GM21367 (cell line): ENCODE results near the gene APBB2.

Source experiments
- ATAC-seq: cut with Tn5 transposase; IDR thresholded peaks from one replicate; pipeline ENCODE4 v1.9.1; 2021; ENCODE audit not compliant: unreplicated experiment

APBB2 gene

DNA sequence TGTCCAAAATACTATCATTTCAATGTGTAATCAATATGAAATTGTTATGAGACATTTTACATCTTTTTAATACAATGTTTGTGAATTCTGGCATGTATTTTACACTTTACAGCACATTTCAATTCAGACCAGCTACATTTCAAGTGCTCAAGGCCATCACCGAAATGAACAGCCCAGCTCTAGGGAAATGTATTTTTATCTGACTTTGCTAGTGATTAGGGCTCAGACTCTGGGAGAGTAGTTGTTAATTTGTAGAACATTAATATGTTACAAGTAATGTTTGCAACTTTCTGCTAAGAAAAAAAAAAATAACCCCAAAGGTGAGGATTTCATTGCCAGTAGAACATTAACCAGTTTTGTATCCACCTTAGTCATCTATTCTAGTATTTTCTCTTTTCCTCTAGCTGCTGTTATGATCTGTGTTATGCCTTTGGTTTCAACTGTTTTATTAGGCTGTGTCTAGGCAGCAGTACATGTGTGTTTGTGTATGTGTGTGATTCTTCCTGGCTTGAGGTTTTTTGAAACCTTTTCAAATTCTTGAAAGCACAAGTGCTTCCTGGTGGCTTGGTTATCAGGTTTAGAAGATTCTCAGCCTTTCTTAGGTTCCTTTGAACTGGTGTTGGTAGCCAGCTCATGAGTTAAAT is 338.7 kb downstream of the APBB2 start:
- ATAC-seq = no peak

DNA sequence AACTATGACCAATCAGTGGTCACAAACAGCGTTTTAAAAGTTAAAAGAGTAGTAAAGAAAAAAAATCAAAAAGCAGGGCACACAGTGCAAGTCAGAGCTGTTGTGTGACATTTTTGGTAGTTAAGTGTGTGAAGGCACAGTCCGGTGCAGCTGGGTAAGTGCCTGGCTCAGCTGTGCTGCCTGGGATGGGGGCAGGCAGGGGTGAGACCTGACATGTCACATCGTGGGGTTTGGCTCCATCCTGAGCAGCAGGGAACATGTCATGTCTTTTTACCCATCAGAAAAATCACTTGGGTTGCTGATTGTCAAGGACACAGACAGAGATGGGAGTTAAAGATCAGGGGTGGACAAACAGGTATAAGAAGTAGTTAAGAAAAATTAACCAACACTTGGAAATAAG is 339.4 kb downstream of the APBB2 start:
- no peak for ATAC-seq

DNA sequence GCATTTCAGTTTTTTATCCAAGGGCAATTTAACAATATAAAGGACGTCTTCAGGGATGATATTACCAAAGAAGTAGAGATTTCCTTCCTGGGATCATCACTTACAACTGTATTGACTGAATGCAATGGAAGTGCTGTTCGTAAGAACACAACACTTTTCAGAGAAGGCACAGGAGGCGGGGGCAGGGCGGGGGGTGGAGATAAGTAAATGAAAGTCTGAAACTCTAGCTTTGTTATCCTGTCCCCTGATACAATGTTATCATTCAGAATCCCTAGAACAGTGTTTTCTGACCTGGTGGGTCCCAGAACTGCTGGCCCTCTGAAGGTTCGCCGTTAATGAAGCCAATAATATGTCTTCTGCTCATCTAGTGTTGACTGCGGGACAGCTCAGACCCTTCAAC is 340.0 kb downstream of the APBB2 start:
- no peak for ATAC-seq

DNA sequence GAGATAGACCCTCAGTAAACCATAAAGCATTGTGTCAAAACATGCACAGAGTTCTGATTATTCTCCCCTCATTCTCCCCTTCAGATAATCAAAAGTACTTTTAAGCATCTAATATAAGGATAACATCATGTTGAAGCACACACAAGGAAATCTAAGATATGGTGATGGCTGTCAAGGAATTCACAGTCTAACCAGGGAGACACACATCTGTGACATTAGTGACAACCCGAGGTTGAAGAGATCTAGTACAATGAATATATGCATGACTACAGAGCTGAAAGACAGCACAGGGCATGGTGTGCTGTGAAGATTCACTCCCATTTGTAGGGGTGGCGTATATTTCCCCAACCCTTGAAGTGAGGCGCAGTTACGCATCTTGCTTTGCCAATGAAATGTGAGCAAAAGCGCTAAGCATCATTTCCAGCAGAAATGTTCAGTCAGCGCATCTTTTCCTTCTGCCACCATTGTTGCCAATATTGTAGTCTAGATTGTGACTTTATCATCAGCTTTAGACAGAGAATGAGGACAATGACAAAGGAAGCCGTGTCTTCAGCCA is 342.6 kb downstream of the APBB2 start:
- ATAC-seq = no peak

DNA sequence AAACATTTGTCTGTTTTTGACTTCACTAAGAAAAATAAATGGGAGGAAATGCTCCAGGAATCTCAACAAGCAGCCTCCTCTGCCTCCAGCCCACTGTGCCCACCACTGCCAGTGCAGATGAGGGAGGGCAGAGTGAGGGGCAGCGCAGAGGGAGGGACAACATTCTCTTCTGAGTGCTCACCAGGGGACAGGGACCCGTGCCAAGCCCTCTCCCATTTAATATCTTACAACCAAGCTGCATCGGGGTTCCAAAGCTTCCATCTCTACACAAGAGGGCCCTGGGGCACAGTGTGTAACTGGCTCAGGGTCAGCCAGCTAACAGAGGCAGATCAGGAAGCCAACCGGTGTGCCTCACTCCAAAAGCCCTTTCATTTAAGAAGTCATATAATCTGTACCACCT is 344.2 kb downstream of the APBB2 start:
- ATAC-seq = no peak

DNA sequence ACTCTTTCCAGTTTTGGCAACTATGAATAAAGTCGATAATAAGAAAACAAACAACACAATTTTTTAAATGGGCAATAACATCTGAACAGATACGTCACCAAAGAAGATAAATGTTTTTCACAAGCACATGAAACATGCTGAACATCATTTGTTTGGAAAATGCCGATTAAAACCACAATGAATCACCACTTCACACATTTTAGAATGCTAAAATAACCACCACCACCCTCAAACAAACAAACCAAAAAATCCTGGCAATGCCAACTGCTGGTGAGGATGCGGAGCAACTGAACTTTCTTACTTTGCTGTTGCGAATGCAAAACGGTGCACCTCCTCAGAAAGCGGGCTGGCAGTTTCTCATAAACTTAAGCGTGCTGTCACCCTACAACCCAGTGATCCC is 348.6 kb downstream of the APBB2 start:
- no peak for ATAC-seq

DNA sequence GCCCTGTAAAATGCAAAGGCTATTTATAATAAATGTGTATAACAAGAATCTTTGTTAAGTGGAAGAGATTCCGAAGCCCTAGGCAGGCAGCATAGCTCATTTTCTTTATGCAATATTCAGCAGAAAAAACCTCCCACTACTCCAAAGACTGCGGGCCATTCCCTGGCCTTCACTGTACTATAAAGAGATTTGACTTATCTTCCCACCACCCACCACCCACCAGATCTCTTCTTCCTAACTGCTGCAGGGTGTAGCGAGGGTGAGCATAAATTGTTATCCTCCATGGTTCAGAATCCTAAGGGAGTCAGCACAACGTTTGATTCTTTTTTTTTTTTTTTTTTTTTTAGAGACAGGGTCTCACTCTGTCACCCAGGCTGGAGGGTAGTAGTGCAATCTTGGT is 349.8 kb downstream of the APBB2 start:
- no peak for ATAC-seq

DNA sequence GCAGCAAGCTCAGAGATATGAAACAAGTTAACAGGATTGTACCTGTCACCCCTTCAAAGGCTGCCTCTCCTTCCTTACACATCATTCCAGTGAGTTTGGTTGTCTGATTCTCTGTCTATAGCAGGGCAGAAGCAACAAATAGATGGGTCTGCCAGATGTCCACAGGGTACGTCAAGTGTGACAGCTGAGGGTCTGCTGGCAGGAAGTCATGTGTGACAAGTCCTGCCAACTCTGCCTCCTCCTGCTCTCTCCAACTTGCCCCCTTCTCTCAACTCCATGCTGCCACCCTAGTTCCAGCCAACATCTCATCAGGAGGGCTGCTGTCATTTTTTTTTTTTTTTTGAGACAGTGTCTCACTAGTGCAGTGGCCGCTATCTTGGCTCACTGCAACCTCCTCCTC is 355.4 kb downstream of the APBB2 start:
- ATAC-seq = no peak

DNA sequence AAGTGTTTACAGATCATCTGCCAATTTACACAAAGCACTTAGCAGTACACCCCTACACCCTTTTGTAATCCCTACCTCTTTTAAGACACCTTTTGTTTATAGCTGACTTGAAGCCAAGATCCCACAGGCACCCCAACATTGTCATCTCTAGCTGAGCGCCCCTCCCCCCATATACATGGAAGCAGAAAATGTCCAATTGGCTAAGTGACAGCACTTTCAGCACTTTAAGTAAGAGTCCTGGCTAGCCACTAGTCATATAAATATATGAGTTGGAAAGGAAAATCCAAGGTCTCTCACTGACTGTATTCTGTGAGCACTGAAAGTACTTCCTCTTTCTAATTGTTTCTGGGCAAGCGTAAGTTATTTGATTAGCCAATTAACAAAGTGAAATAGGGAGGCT is 356.4 kb downstream of the APBB2 start:
- no peak for ATAC-seq

DNA sequence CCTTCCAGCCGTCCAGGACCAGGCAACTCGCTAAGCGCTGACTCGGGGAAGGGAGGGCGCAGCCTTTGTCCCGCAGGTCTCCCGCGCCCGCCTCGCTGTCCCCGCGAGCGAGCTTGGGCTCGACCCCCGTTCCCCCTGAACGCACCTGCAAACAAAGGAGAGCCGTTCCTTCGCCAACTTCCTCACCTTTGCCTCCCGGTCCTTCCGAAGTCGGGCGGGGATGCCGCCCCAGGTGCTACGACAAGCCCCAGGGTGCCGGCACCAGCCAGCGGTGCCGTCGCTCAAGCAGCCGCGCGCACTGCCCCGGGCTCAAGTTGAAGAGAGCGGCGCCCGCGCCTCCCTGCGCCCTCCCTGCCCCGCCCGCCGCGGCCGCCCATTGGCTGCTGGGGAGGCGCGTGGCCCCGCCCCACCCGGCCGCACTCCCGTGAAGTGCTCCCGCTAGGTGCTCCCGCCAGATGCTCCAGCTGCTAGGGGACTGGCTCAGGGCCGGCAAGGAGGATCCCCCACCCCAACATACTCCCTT is 357.4 kb downstream of the APBB2 start:
- ATAC-seq = peak; percentile 84

DNA sequence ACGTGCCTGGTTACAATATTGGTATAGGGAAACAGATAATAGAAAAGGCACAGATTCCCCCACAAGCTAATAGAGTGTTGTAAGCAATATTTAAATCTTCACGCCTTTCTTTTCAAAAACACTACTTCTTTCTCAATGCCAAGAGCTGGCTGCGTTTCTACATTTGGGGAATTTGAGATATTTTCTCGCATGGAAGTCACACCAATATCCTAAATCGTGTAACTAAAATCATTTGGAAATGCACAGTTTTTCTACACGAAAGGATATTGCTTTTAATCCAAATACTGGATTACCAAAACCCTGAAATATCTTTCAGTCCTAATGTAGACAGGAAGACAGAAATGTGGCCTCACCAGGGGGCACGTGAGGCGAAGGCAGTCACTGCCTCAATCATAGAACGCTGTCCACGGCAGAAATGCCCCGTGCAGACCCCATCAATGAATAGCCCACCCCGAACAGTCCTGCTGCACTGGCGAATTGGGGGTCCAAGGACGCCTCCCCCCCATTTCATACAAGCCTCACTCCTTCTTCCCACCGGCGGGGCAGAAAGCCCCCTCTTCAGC is 358.0 kb downstream of the APBB2 start:
- no peak for ATAC-seq

DNA sequence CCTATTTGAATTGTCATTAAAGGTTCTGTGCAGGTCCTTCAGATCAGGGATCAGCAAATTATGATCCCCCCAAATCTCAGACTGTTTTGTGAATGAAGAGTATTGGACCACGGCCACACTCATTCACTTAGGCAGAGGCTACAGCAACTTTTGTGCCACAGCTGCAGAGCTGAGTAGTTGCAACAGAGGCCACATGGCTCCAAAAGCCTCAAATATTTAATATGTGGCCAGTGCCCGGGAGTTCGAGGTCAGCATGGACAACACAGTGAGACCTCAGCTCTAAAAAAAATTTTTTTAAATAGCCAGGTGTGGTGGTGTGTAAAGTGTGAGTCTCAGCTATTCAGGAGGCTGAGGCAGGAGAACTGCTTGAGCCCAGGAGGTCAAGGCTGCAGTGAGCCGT is 363.8 kb downstream of the APBB2 start:
- no peak for ATAC-seq

DNA sequence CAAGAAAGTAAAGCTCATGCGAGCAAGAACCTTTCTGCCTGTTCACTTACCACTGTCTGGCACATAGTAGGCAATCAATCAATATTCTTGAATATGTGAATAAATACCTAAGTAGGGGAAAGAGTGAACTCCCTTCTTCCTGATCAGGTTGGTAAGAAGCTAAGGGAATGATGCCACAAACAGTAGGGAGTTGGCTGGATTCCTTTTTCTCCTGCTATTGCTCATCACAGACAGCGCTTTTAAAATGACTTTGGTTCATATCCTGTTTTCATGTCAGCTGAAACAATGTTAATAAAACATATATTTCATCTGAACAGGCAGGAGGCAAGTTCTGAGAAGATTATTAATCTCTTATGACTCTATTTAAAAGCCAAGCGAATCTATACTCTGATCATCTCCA is 365.4 kb downstream of the APBB2 start:
- no peak for ATAC-seq

DNA sequence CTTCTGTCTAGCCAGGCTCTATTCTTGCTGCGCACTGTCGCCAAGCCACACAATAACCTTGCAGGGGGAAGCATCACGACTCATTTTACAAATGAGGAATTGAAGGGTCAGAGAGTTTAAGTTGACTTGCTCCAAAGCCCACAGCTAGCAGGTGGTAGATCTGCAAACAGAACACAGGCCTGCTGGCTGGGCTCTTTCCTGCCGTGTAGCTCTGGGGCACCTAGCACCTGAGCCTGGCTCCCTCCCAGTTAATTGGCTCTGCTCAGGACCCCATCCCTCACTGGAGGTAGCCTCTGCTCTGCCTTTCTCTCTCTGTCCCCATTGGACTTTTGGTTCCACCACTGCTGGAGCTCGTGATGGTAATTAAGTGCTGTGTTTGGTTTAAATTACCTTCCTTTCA is 366.1 kb downstream of the APBB2 start:
- no peak for ATAC-seq

DNA sequence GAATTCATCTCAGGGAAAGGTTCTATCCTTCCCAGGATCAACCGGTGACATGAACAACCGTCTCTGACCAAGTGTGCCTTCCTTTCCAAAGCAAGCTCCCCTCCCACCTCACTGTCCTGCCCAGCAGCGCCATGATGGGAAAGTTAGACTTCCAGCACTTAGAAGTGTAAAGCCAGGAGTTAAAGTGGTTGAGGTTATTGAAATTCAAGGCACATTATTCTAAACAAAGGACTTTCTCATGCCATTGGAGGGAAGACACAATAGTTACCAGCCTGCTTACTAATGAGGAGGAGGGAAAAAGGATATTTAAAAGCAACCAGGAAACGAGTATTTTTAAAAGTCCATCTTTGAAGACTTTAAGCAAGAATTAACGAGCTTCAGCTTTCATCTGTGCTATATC is 367.8 kb downstream of the APBB2 start:
- no peak for ATAC-seq

DNA sequence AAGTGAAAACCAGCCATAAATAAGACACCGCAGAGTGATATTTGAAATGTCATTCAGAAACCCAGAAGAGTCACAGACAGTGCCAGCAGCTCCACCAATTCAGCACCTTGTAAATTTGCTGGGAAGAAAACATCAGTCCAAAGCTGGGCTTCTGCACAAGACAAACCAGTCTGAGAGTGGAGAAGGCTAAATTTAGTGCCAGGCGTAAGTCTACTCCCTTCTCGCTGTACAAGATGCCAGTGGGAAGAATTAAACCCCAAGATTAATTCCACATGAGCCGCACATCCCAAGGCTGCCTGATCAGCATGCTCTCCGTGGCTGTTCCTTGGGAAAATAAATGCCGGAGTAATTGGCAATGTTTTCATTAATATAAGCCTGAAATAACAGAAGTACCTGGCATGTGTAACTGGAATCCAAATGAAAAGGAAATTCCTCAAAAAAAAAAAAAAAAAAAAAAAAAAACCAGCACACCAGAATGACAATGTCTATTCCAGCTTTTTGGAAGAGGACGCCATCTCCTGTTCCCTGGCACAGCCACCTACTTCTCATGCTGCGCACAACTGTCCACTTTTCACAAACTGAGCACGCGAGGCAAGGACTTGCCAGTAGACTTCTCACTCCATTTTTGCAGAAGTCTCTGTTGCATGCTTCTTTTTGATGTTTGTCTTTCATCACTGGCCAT is 369.0 kb downstream of the APBB2 start:
- ATAC-seq = no peak

DNA sequence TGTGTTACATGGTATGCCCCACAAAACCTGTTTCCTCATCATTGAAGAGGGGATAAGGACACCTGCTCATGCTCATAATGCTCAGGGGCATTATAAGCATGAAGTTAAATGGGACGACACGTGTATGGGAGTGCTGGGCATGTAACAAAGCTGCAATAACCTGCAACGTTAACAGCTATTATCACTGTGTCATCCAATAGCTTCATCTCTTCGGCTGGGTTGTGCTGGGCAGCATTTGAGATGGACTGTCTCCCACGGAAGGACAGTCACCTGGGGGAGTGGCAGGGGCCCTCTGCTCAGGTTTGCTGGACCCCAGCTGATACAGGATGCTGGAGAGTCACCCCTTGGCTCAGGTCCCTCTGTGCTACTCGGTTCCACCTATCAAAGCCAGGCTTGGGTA is 370.1 kb downstream of the APBB2 start:
- ATAC-seq = no peak

DNA sequence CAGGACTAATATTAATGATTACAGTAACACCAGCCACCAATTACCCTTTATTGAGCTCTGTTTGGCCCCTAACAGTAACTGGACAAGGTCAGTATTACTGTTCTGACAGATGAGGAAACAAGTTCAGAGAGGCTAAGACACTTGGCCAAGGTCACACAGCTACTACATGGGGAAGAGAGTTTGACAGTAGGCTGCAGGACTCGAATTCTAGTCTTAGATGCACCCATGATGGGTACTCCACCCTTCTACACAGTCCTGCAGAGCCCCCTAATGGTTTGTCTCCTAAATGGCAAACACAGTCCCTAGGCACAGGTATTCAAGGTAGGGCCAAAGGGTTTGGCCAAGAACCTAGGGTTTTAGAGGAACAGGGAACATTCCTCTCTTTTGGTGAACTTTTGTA is 370.6 kb downstream of the APBB2 start:
- ATAC-seq = no peak

DNA sequence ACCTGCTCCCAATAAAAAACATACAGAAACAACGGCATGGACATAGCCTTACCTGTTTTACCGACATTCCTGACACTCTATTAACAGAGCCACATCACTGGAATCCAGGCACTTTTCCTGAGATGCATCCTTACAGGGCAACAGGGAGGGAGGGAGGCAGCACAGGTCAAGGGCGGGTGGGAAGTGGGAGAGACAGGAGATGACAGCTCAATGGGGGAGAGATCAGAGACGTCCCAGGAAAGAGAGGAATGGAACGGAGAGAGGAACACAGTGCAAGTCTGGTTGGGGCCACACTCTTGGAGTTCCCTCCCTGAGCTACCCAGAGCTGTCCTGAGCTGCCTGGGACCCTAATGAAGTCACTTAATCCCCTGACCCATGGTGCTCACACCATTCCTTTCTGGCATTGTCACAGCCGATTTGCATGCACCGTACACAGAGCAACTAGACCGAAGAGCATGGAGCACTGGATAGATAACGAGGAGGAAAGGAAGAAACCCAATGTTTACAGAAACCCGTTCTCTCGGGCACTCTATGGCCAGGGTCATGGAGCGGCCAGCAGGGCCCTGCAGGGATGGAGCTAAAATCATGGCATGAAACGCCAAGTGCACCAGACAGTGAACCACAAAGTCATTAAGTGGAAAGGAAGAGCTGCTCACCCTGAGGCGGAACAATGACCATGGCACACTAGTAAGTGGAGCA is 371.5 kb downstream of the APBB2 start:
- ATAC-seq = no peak

DNA sequence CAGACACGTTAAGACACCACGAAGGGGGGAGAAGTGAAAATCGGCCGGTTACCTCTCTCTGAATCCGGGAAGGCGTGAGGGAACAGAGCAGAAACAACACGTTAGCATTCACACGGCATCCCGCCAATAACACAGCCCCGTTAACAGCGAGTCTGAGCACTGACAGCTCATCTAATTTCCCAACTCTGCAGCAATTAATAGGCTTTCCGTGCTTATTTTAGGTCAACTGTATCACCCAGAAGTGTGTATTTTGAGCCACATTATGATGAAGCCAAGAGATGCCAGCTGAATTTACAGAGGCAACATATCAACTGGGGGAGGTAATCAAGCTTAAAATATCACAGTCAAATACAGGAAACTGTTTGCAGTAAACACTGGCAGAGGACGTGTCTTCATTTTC is 372.0 kb downstream of the APBB2 start:
- ATAC-seq = no peak

DNA sequence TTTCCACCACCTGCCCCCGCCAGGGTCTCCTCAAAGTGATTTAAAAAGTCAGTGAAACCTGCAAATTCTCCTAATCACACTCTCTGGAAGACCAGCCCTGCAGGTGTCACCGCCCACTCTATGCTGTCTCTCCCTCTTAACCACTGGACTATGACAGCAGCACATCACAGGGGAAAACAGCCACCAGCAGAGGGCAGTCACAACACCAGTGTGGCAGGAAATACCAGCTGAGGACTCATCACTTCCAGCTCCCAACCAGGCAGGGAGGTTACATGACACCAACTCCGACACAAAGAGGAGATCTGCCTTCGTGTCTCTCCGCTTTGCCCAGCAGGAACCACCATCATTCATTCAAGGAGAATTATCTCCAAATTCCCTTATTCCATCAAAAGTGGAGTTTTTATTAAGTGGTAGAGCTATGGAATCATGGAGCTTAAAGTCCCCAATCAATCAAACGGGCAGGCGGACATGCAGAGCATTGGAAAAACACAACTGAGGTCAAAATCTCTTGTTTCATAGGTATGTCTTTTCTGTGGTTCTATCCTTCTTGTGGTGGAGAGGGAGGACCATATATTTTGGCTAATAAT is 373.3 kb downstream of the APBB2 start:
- peak; percentile 66 for ATAC-seq
